AG04450 (cell line): Measurements from ENCODE around the gene FAM169A. TPM values are rescaled to one million over a fixed set of nuclear protein-coding genes. Genes with fewer than 3 reads are reported as not detected.
"Not testable (repeated sequence)": the region's sequence is repeated elsewhere in the genome, so short reads cannot be mapped to it uniquely, and the experiment has no call there.

ENCODE experiments used
- CTCF ChIA-PET: fragments of 300-600, 350-600 bp; formaldehyde crosslinking; extraction: SDS; loops from one replicate; lab custom pipeline; 2022; ENCODE audit warnings: antibody characterized with exemption, inconsistent platforms; lab: Charles Lee
- POLR2A ChIA-PET: fragments of 350-600 bp; formaldehyde crosslinking; extraction: SDS; loops from one replicate; lab custom pipeline; 2021; ENCODE audit warnings: antibody characterized with exemption, inconsistent platforms; lab: Yijun Ruan, JAX
- DNase-seq: peaks from one replicate; pipeline ENCODE4 v3.0.0-alpha.2; 2011; ENCODE audit warnings: low read depth, low spot score
- H3K27ac ChIP-seq: one replicate; pipeline ENCODE4 v1.5.1; 2012; ENCODE audit warnings: low read depth, low read length, control low read depth
- H3K27me3 ChIP-seq: one replicate; pipeline ENCODE4 v1.6.0; 2012; ENCODE audit warnings: low read length; ENCODE audit not compliant: control insufficient read depth, insufficient read depth
- H3K4me3 ChIP-seq: 2 replicates; pipeline ENCODE4 v1.5.1; 2011; ENCODE audit warnings: mild to moderate bottlenecking, low read depth, low read length, control low read depth
- H3K9me3 ChIP-seq: 2 replicates; pipeline ENCODE4 v1.5.1; 2012; ENCODE audit warnings: low read length; ENCODE audit not compliant: control insufficient read depth, insufficient read depth
- polyA plus RNA-seq: library from polyadenylated mRNA; depleted of rRNA; stranded (reverse); fragments of >200 nt; gene quantifications from 2 replicates; pipeline ENCODE4 v1.2.3, GENCODE V29; 2011
- TF ChIP-seq, protein P1 (sequence below): IDR thresholded peaks from 2 replicates; pipeline ENCODE4 v1.5.1; 2011; ENCODE audit warnings: low read depth, low read length, control low read depth, inconsistent platforms

The FAM169A gene
- polyA plus RNA-seq, 1 experiment = 0.05 TPM

DNA sequence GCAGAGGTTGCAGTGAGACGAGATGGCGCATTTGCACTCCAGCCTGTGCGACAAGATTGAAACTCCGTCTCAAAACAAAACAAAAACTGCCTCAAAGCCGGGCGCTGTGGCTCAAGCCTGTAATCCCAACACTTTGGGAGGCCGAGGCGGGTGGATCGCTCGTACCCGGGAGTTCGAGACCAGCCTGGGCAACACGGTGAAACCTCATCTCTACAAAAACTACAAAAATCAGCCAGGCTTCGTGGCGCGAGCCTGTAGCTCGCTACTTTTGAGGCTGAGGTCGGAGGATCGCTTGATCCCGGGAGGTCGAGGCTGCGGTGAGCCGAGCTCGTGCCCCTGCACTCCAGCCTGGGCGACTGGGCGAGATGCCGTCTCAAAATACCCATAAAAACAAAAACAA lies 100.3 kb downstream of the FAM169A start:
- TF ChIP-seq, protein P1, sequence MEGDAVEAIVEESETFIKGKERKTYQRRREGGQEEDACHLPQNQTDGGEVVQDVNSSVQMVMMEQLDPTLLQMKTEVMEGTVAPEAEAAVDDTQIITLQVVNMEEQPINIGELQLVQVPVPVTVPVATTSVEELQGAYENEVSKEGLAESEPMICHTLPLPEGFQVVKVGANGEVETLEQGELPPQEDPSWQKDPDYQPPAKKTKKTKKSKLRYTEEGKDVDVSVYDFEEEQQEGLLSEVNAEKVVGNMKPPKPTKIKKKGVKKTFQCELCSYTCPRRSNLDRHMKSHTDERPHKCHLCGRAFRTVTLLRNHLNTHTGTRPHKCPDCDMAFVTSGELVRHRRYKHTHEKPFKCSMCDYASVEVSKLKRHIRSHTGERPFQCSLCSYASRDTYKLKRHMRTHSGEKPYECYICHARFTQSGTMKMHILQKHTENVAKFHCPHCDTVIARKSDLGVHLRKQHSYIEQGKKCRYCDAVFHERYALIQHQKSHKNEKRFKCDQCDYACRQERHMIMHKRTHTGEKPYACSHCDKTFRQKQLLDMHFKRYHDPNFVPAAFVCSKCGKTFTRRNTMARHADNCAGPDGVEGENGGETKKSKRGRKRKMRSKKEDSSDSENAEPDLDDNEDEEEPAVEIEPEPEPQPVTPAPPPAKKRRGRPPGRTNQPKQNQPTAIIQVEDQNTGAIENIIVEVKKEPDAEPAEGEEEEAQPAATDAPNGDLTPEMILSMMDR = no peak
- POLR2A ChIA-PET = no interaction called here

DNA sequence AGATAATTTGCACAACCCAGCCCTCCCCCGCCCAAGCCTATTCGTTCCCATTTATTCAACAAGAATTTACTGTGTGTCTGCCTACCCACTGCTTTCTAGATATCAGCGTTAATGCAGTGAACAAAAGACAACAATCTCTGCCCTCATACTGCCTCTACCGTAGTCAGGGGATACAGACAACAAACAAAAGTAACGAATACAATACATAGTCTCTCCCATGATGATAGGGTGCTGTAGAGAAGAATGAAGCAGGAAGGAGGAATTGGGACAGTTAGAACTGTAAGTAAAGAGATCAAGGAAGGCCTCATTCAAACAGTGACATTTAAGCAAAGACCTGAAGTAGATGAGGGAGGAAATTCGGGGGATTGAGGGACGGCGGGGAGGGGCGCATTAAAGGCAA lies 101.0 kb downstream of the FAM169A start:
- DNase-seq = no peak
- H3K27me3 ChIP-seq = no peaks in the 10 kb centered on the region
- TF ChIP-seq, protein P1 = no peak
- ChIA-PET POLR2A (no interaction called here), CTCF (no interaction called here)
- peaks cover 2% of the 10 kb centered on the region; the same call in 1 of the 2 replicates for H3K9me3 ChIP-seq
- H3K4me3 ChIP-seq = no peak overlapping the region; the same call in 1 of the 2 replicates
- no peak overlapping the region for H3K27ac ChIP-seq

More for the DNA sequence above, 100.3 kb downstream of the FAM169A start:
- Histone ChIP-seq H3K27ac (no peak overlapping the region), H3K27me3 (no peaks in the 10 kb centered on the region), H3K9me3 (peaks cover 2% of the 10 kb centered on the region; the same call in 1 of the 2 replicates), H3K4me3 (peak overlapping the region; percentile 99)
- CTCF ChIA-PET = interaction anchor here (0.6 to 1.5 kb wide), 10 partner anchors 12 to 471 kb away, joined by 3 to 9 read pairs (median 4); partner anchors contain the start of gene ANKRD31
- no peak for DNase-seq

DNA sequence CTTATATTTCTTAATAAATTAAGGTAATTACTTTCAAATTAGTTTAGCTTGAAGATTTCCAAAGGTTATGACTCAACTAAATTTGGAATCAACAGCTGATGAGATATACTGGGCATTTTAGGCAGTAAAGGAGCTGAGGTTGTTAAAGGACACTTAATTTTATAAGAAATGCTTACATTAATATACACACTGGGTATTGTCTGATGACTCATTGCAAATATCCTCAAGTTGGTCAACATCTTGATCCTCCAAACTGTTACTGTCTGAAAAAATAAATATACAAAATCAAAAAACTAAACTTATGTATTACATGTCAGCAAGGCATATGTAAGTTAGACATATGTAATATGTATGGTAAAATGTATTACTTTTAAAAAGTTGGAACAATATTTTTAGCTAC lies 102.7 kb downstream of the FAM169A start:
- POLR2A ChIA-PET = no interaction called here
- CTCF ChIA-PET = interaction anchor here (0.6 to 2.1 kb wide), 8 partner anchors 10 to 741 kb away, joined by 3 to 7 read pairs (median 4); no protein-coding TSS in a partner anchor

DNA sequence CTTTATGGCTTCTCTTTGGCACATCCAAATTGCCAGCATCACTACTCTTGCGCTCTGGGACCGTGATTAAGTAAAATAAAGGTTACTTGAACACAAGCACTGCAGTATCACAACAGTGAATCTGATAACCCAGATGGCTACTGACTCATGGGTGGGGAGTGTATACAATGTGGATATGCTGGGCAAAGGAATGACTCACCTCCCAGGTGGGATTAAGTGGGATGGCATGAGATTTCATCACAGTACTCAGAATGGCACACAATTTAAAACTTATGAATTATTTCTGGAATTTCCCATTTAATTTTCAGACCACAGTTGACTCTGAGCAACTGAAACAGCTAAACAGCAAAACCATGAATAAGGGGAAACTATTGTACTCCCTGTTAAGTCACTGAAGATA lies 103.6 kb downstream of the FAM169A start:
- CTCF ChIA-PET = interaction anchor here (0.6 to 1.8 kb wide), 3 partner anchors 474 to 742 kb away, joined by 3 to 5 read pairs (median 5); no protein-coding TSS in a partner anchor
- POLR2A ChIA-PET = interaction anchor here (0.8 kb wide), 1 partner anchor 475 kb away, joined by 3 read pairs; no protein-coding TSS in a partner anchor
- H3K27me3 ChIP-seq = no peaks in the 10 kb centered on the region
- TF ChIP-seq, protein P1 = no peak
- DNase-seq = peak; percentile 55
- no peak overlapping the region for H3K4me3 ChIP-seq
- H3K9me3 ChIP-seq = peaks cover 2% of the 10 kb centered on the region; the same call in 1 of the 2 replicates
- H3K27ac ChIP-seq = no peak overlapping the region

More for the DNA sequence above, 102.7 kb downstream of the FAM169A start:
- H3K9me3 ChIP-seq = peaks cover 2% of the 10 kb centered on the region; the same call in 1 of the 2 replicates
- TF ChIP-seq, protein P1 = no peak
- no peak overlapping the region for H3K4me3 ChIP-seq
- no peak overlapping the region for H3K27ac ChIP-seq
- H3K27me3 ChIP-seq = no peaks in the 10 kb centered on the region
- no peak for DNase-seq

DNA sequence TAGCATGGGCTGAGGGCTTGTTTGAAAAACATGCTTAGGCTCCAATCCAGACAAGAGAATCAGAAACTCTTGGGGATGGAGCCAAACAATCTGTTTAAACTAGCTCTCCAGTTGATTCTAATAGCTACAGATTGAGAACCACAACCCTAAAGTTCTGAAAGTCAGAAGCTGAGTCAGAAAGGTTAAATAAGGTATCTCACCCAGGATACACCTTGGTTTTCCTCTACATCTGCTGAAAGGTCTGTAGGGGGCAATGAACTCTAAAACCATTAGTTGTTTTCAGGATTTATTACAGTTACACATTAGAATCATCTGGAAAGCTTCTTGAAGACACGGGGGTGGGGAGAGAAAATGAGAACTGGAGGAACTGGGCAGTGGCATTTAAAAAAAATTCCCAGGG lies 104.9 kb downstream of the FAM169A start:
- TF ChIP-seq, protein P1 = no peak
- DNase-seq = no peak
- ChIA-PET CTCF (interaction anchor here (0.6 kb wide), 1 partner anchor 45 kb away, joined by 5 read pairs; no protein-coding TSS in a partner anchor), POLR2A (no interaction called here)
- no peak overlapping the region for H3K4me3 ChIP-seq
- no peaks in the 10 kb centered on the region for H3K27me3 ChIP-seq
- no peaks in the 10 kb centered on the region for H3K9me3 ChIP-seq
- H3K27ac ChIP-seq = no peak overlapping the region

DNA sequence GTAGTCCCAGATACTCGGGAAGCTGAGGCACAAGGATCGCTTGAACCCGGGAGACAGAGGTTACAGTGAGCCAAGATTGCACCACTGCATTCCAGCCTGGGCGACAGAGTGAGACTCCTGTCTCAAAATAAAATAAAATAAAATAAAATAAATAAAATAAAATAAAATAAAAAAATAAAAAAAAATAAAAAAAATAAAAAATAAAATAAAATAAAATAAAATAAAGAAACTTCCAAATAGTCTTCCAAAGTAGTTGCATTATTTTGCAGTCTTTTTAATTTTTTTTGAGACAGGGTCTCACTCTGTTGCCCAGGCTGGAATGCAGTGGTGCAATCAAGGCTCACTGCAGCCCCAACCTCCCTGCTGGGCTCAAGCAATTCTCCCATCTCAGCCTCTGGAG lies 117.4 kb downstream of the FAM169A start:
- H3K27ac ChIP-seq, DNase-seq, H3K27me3 ChIP-seq, H3K4me3 ChIP-seq, H3K9me3 ChIP-seq, POLR2A ChIA-PET: not testable (repeated sequence)
- CTCF ChIA-PET = interaction anchor here (0.7 kb wide), 1 partner anchor 17 kb away, joined by 3 read pairs; no protein-coding TSS in a partner anchor
